T-helper 1 cell (primary cell): Measurements from ENCODE around the gene TMEM150B.

ENCODE experiments used
- DNase-seq, 5 donors: peaks; one replicate each; pipeline ENCODE4 v3.0.0-alpha.2; 2012 to 2020

Gene TMEM150B

DNA sequence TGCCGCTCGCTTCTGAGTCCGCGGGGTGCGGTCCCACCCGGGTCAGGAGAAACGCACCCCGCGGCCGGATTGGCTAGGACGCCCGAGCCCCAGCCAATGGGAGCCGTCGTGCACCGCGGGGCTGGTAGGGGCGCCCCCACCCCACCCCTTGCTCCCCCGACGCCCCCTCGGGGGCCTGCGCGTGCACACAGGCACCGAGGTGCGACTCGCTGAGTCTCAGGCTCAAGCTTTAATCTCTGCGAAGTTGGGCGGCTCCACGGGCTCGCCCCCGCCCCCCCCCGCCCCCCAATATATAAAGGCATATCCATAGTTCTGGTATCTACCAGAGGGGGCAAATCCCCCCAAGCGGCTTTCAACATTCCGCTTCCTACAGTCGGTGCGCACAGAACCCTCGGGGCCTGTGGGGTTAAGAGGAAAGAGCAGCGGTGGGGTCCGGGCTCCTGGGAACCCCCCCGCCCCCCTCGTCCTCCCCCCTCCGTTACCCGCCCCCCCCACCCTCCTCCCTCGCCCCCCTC, 29.6 kb upstream of the TMEM150B start, which contains the start of gene COX6B2:
COX6B2 (minus strand) TSS at position 22 of the 515 bp plus-strand sequence. CDS start 198 bp downstream, outside the sequence.
- no peak for DNase-seq

DNA sequence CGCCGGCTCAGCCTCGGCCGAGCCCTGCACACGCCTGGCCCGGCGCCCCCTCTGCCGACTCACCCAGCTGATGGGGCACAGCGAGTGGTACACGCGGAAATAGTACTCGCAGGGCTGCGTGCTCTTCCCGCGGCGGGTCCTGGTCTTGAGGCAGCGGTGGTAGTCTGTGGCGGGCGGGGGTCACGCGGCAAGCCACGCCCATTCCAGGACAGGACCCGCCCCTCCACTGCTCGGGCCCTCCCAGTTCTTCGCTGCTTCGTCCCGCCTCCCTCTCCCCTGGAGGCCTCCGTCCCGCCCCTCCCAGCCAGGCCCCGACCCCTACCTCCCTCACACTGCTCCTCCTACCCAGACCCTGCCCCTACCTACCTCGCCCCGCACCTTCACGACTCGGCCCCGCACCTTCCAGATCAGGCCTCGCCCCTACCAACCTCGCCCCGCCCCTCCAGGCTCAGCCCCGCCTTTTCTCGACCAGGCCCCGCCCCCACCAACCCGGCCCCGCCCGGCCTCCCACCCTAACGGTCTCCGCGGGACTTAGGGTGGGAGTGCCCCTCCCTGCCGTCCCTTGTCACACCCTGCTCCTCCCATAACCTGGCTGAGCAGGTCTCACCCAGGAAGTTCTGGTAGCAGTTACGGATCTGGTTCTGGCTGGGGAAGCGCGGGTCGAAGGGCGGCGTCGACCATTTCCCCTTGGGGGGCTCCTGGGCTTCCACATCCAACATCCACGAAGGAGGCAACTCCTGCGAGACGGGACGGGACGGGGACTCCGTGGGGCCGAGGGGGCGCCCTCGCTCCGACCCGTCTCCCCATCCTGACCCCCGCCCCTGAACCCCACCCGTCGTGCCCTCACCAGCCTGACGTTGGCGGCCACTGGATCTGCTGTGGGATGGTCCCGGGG, 28.9 kb upstream of the TMEM150B start:
- DNase-seq = peak; percentile 53 to 77 (median 62)

DNA sequence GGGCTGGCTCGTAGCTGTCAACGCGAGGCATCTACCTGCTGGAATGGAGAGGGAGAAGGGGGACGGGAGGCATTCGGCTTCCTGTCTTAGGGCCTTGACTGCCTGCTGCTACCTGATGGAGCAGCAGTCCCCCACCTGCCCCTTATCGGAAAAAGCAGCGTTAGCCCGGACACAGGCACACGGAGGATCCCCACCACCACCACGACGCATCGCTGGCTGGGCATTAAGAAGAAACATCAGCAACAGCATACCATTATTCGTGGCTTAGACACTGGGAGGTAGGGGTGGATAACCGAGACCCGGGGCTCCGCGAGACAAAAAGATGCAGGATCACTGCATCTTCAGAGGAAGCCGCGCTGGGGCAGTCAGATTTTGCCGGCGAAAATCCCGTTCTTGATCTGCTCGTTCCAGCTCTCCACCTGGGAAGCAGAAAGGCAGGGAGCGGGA, 28.2 kb upstream of the TMEM150B start:
- DNase-seq = no peak

- no peak for DNase-seq
Observed at GRCh38 chr19:55352549-55353145, 27.5 kb upstream of the TMEM150B start.

DNA sequence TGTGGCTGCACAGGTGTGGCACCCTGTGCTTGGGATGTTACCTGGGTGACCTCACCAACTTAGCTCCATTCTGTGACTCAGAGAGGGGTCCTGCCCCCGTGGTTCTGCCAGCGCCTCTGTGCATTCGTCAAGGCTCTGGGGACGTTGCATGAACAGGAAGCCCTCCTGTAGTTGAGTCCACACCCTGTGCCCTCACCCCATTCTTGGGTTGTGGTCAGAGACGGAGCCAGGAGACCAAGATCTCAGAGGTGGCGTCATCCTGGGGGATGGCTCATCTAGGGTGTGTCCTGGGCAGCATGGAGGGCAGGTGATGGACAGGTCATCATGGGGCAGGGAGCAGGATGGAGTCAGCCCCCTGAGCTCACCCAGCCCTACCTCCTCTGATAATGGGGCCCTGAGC, 26.9 kb upstream of the TMEM150B start:
- no peak for DNase-seq

DNA sequence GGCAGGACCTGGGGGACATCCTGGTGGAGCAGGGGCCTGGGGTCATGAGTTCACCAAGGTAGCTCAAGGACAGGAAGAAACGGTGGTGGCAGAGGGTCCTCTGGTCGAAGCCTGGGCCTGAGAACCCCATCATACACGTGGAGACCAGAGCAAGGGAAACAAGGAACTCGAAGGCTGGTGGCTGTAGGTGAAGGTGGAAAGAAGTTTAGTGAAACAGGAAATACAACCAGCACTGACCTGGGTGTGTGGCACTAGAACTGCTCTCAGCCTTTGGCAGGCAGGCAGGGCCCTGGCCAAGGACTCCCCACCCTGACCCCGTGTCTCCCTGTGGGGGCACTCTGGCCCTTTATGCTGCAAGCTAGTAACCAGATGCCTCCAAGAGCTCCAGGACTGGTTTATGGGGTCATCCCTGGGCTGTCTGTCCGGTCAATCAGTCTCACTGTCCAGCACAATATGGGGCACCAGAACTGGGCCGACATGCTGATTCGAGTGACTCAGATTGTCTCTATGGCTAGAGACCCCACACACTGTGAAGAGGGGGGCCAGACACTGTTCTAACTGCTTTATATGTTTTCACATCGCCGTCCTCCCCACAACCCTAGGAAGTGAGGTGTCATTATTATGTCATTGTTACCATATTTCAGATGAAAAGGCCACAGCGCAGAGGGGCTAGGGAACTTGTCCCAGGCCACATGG, 25.6 kb upstream of the TMEM150B start:
- no peak for DNase-seq

GRCh38 chr19:55348317-55349034, 23.3 kb upstream of the TMEM150B start:
- DNase-seq = no peak

DNA sequence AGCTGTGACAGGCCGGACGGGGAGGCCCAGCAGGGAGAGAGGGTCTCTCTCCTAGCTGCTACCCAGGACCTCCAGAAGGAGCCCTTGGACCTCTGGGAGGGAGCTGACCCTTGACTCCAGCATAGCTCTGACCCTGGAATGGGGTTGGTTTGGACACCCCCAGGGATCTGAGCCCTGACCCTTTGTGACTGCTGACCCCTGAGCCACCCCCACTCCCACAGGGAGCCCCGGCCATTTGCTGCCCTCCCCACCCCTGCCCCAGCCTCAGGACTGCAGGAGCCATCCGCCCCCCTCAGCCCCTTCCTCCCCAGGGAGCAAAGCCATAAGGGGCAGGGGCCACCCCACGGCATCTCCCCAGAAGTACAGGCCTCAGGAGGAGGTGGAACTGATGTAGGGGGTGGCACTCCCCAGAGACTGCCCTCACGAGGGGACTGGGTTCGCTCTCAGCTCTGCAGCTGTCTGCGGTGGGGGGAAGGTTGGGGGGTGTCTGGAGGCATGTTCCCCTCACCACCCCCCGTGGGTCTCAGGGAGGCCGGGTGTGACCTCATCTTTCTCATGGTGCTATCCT, 22.4 kb upstream of the TMEM150B start:
- DNase-seq = no peak

GRCh38 chr19:55346725-55347441, 21.7 kb upstream of the TMEM150B start:
- no peak for DNase-seq

DNA sequence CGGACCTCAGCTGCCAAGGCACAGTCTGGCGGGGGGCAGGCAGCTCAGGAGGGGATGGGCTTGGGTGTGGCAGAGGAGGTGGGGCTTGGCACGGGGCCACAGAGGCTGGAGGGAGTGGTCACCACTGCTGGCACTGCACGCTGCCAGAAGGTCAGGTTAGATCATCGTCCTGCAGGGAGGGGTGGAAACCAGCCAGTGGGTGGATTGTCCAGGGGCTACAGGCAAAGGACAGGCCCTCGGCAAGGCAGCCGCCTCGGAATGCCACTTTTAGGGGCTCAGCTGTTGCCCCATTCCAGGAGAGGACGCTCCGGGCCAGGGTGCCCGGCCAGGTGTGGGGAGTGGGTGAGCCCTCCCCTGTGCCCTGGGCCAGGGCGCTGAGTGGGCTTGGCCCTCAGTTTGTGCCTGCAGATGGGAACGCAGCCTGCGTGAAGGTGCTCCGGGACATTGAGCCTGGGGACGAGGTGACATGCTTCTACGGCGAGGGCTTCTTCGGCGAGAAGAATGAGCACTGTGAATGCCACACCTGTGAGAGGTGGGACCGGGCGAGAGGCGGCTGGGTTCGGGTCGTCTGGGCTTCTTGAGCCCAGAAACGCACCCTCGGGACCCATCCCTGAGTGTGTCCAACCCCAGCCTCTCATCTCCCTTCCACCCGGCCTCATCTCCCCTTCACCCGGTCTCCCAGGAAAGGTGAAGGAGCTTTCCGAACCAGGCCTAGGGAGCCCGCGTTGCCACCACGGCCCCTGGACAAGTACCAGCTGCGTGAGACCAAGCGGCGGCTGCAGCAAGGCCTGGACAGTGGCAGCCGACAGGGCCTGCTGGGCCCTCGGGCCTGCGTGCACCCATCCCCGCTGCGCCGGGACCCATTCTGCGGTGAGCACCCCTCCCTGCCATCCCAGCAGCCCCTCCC, 20.9 kb upstream of the TMEM150B start:
- no peak for DNase-seq

- DNase-seq = no peak
Observed at GRCh38 chr19:55345101-55345817, 20.1 kb upstream of the TMEM150B start.

GRCh38 chr19:55344444-55344843, 19.3 kb upstream of the TMEM150B start:
- DNase-seq = no peak

- no peak for DNase-seq
Observed at GRCh38 chr19:55341595-55342531, 16.7 kb upstream of the TMEM150B start.

DNA sequence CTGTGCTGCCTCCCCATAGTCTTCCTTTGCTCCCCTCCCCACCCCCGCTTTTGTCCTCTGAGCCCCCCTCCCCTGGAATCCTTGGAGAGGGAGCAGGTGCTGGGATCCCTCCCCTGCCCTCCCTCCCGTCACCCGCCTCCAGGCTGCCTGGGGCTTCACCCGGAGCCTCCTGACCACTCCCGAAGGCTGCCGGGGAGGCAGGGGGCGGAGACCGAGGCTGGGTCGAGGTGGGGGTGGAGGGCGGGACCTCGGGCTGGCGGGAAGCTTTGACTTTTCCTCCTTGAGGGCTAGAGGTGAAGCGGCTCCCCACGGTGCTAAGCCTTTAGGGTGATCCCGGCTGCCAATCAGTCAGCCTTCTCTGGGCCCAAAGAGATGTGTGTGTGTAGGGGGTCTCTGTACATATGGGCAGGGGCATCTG, 16.0 kb upstream of the TMEM150B start:
- peak in 3 of 5 donors; percentile 38 to 51 (median 42) for DNase-seq

DNA sequence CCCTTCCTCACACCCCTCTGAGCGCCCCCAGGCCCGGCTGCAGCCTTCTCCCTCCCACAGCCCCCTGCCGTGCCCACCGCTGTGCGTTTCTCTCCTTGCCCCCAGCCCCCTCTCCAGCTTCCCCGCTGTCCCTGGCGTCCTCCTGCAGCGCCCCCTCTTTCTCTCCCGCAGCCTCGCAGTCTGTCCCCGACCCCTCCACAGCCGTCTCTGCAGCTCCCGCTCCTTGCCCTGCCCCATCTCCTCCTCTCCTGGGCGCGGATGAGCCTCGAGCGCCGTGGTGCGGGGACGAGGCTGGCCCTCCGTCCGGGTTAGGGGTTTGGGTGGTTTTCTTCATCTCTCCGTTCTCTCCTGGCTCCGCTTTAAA, 15.6 kb upstream of the TMEM150B start:
- DNase-seq = no peak

DNA sequence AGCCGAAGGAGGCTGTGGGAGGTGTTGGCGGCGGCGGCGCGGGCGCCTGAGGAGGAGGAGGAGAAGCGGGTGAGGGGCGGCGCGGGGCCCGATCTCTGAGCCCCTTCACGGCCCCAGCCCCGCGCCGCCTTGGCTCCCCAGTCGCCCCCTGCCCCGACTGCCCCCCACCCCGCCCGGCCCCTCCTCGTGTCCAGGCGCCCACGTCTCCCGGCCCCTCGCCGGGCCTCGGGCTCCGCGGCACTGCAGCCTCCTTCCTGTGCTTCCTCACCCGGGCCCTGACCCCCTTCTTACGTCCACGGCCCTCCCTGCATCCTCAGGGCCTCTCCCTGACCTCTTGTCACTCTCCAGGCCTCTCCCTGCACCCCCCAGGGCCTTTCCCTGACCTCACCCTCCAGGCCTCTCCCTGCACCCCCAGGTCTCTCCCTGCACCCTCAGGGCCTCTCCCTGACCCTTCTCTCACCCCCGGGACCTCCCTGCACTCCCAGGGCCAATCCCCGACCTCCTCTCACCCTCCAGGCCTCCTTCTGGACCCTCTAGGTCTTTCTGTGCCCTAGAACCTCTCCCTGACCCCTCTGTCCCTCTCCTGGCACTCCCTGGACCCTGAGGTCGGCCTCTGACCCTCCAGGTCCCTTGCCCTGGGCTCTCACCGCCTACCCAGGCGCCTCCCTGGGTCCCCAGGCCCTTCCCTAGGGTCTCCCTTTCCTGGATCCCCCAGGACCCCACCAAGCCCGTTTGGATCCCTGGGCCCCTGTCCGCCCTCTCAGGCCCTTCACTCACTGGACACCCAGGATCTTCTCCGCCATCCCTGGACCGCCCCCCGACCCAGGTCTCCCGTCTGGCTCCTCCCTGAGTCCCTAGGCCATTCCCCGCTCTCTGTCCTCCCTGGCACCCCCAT, 15.0 kb upstream of the TMEM150B start:
- peak in 2 of 5 donors; percentile 22 to 24 for DNase-seq
